Measurements from ENCODE around the gene ATRAID. TPM values are rescaled to one million over a fixed set of nuclear protein-coding genes. Genes with fewer than 3 reads are reported as not detected.
A peak's percentile ranks its signal among the peaks of the same experiment; 100 is the strongest.

The ATRAID gene
- polyA plus RNA-seq, 3 donors = 120 to 298 (median 287) TPM

- Histone ChIP-seq H3K4me3 (replicated peaks in 1 of 3; ENCODE audit: low read depth in 2 of 3, low read length in 3 of 3) (no peak overlapping the region), H3K79me2 (ENCODE audit: insufficient read depth, low read length) (peaks cover 3% of the 10 kb centered on the region), H3K36me3 (replicated peaks in 1 of 2; ENCODE audit: control insufficient read depth in 1 of 2, insufficient read depth in 2 of 2, low read length in 2 of 2) (peaks cover 30 to 70% of the 10 kb centered on the region in 2 donors), H3K9me3 (replicated peaks in 1 of 2; ENCODE audit: control insufficient read depth in 1 of 2, insufficient read depth in 1 of 2, low read length in 2 of 2) (no peaks in the 10 kb centered on the region), H4K20me1 (ENCODE audit: insufficient read depth, low read length) (no peaks in the 10 kb centered on the region), H3K27ac (ENCODE audit: low read depth in 1 of 2, low read length in 2 of 2) (no peak overlapping the region), H3K27me3 (ENCODE audit: control insufficient read depth in 2 of 2, insufficient read depth in 2 of 2, low read length in 2 of 2) (no peaks in the 10 kb centered on the region), H3K4me2 (replicated peaks; ENCODE audit: extremely low read depth, low read length, poor library complexity, severe bottlenecking) (no peak overlapping the region), H3K9ac (ENCODE audit: insufficient read depth, low read length, poor library complexity, severe bottlenecking) (no peak overlapping the region), H3K4me1 (ENCODE audit: control insufficient read depth in 1 of 2, insufficient read depth in 2 of 2, low read length in 2 of 2) (peaks cover 12 to 19% of the 10 kb centered on the region in 2 donors), H2AFZ (ENCODE audit: insufficient read depth, low read depth, low read length, poor library complexity, severe bottlenecking) (no peak overlapping the region)
- WGBS (ENCODE audit: insufficient coverage) = 100% methylated on average over 3 of the region's 7 CpGs
- TF ChIP-seq CTCF (IDR thresholded peaks at IDR 0.05) = no peak
- intact Hi-C loops (cut with micrococcal nuclease) = no loop called here
- no peak for DNase-seq
- H3K4me3 Mint-ChIP-seq = no peak overlapping the region
- H3K27ac Mint-ChIP-seq = no peak overlapping the region
- H3K36me3 Mint-ChIP-seq = peaks cover 50 to 64% of the 10 kb centered on the region in 2 donors
- peaks cover 0 to 2% (median 0%) of the 10 kb centered on the region in 7 donors for H3K9me3 Mint-ChIP-seq
- peaks cover 0 to 1% (median 1%) of the 10 kb centered on the region in 3 donors for H3K27me3 Mint-ChIP-seq (ENCODE audit: low read depth in 3 of 3)
- H3K4me1 Mint-ChIP-seq = peaks cover 17% of the 10 kb centered on the region
Measured at GRCh38 chr2:27220091-27220490, 8.2 kb downstream of the ATRAID start.

- WGBS (ENCODE audit: insufficient coverage) = no CpG with 5 or more reads among the region's 3 CpGs
- Mint-ChIP-seq H3K4me3 (no peak overlapping the region), H3K9me3 (peaks cover 0 to 2% (median 0%) of the 10 kb centered on the region in 7 donors), H3K27ac (peak overlapping the region in 2 of 7 donors; percentile 37 to 54), H3K4me1 (peaks cover 17% of the 10 kb centered on the region), H3K27me3 (ENCODE audit: low read depth in 3 of 3) (peaks cover 0 to 5% (median 0%) of the 10 kb centered on the region in 3 donors), H3K36me3 (peaks cover 57 to 72% of the 10 kb centered on the region in 2 donors)
- Histone ChIP-seq H3K9ac (ENCODE audit: insufficient read depth, low read length, poor library complexity, severe bottlenecking) (no peak overlapping the region), H2AFZ (ENCODE audit: insufficient read depth, low read depth, low read length, poor library complexity, severe bottlenecking) (no peak overlapping the region), H3K4me3 (replicated peaks in 1 of 3; ENCODE audit: low read depth in 2 of 3, low read length in 3 of 3) (no peak overlapping the region), H3K4me1 (ENCODE audit: control insufficient read depth in 1 of 2, insufficient read depth in 2 of 2, low read length in 2 of 2) (peaks cover 12 to 19% of the 10 kb centered on the region in 2 donors), H3K9me3 (replicated peaks in 1 of 2; ENCODE audit: control insufficient read depth in 1 of 2, insufficient read depth in 1 of 2, low read length in 2 of 2) (no peaks in the 10 kb centered on the region), H3K36me3 (replicated peaks in 1 of 2; ENCODE audit: control insufficient read depth in 1 of 2, insufficient read depth in 2 of 2, low read length in 2 of 2) (peaks cover 40 to 69% of the 10 kb centered on the region in 2 donors), H3K79me2 (ENCODE audit: insufficient read depth, low read length) (peaks cover 3% of the 10 kb centered on the region), H3K27me3 (ENCODE audit: control insufficient read depth in 2 of 2, insufficient read depth in 2 of 2, low read length in 2 of 2) (no peaks in the 10 kb centered on the region), H3K4me2 (replicated peaks; ENCODE audit: extremely low read depth, low read length, poor library complexity, severe bottlenecking) (no peak overlapping the region), H4K20me1 (ENCODE audit: insufficient read depth, low read length) (no peaks in the 10 kb centered on the region), H3K27ac (ENCODE audit: low read depth in 1 of 2, low read length in 2 of 2) (no peak overlapping the region)
- intact Hi-C loops (cut with micrococcal nuclease) = no loop called here
- no peak for TF ChIP-seq CTCF (IDR thresholded peaks at IDR 0.05)
- DNase-seq = no peak
Measured at GRCh38 chr2:27221166-27221565, 9.3 kb downstream of the ATRAID start.
